ENCODE data around the gene UROC1.

UROC1 gene

GRCh38 chr3:126542340-126543241, 25.0 kb upstream of the UROC1 start:
- H3K36me3 ChIP-seq (ENCODE audit: insufficient read depth, low read length), result no peaks in the 10 kb centered on the region
- peaks cover 50% of the 10 kb centered on the region for H3K4me1 ChIP-seq (ENCODE audit: insufficient read depth, low read length, poor library complexity, severe bottlenecking)
- H3K9ac ChIP-seq (ENCODE audit: low read depth, low read length, poor library complexity, severe bottlenecking), result no peak overlapping the region
- no peak overlapping the region for H2AFZ ChIP-seq (ENCODE audit: low read length)
- H3K4me2 ChIP-seq (ENCODE audit: low read depth, low read length, poor library complexity, severe bottlenecking), result no peak overlapping the region
- no peaks in the 10 kb centered on the region for H3K79me2 ChIP-seq (ENCODE audit: insufficient read depth, low read length)
- no peaks in the 10 kb centered on the region for H4K20me1 ChIP-seq (ENCODE audit: insufficient read depth, low read length, poor library complexity, severe bottlenecking)
- no peaks in the 10 kb centered on the region for H3K9me3 ChIP-seq (ENCODE audit: insufficient read depth, low read depth, low read length)
- H3F3A ChIP-seq (ENCODE audit: low read depth), result peaks cover 6% of the 10 kb centered on the region; the same call in 1 of the 2 replicates
- no peak for TF ChIP-seq EZH2phosphoT487 (IDR thresholded peaks at IDR 0.05; ENCODE audit: borderline replicate concordance)
- TF ChIP-seq, protein P1, sequence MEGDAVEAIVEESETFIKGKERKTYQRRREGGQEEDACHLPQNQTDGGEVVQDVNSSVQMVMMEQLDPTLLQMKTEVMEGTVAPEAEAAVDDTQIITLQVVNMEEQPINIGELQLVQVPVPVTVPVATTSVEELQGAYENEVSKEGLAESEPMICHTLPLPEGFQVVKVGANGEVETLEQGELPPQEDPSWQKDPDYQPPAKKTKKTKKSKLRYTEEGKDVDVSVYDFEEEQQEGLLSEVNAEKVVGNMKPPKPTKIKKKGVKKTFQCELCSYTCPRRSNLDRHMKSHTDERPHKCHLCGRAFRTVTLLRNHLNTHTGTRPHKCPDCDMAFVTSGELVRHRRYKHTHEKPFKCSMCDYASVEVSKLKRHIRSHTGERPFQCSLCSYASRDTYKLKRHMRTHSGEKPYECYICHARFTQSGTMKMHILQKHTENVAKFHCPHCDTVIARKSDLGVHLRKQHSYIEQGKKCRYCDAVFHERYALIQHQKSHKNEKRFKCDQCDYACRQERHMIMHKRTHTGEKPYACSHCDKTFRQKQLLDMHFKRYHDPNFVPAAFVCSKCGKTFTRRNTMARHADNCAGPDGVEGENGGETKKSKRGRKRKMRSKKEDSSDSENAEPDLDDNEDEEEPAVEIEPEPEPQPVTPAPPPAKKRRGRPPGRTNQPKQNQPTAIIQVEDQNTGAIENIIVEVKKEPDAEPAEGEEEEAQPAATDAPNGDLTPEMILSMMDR (conservative IDR thresholded peaks at IDR 0.05; ENCODE audit: low read length), result no peak
- H3K4me3 ChIP-seq (ENCODE audit: low read length, poor library complexity, severe bottlenecking), result no peak overlapping the region
- H3K9me2 ChIP-seq (replicated peaks; ENCODE audit: low read depth, low read length), result no peaks in the 10 kb centered on the region
- no peaks in the 10 kb centered on the region for H3K27me3 ChIP-seq (ENCODE audit: insufficient read depth, low read length, poor library complexity, severe bottlenecking)

GRCh38 chr3:126541628-126542339, 24.2 kb upstream of the UROC1 start:
- TF ChIP-seq EZH2phosphoT487 (IDR thresholded peaks at IDR 0.05; ENCODE audit: borderline replicate concordance), result no peak
- Histone ChIP-seq H3F3A (ENCODE audit: low read depth) (peaks cover 6% of the 10 kb centered on the region; the same call in 1 of the 2 replicates), H2AFZ (ENCODE audit: low read length) (no peak overlapping the region), H4K20me1 (ENCODE audit: insufficient read depth, low read length, poor library complexity, severe bottlenecking) (no peaks in the 10 kb centered on the region), H3K27me3 (ENCODE audit: insufficient read depth, low read length, poor library complexity, severe bottlenecking) (no peaks in the 10 kb centered on the region), H3K9ac (ENCODE audit: low read depth, low read length, poor library complexity, severe bottlenecking) (peak overlapping the region; percentile 61), H3K9me3 (ENCODE audit: insufficient read depth, low read depth, low read length) (no peaks in the 10 kb centered on the region), H3K36me3 (ENCODE audit: insufficient read depth, low read length) (no peaks in the 10 kb centered on the region), H3K4me1 (ENCODE audit: insufficient read depth, low read length, poor library complexity, severe bottlenecking) (peaks cover 58% of the 10 kb centered on the region), H3K79me2 (ENCODE audit: insufficient read depth, low read length) (no peaks in the 10 kb centered on the region), H3K4me2 (ENCODE audit: low read depth, low read length, poor library complexity, severe bottlenecking) (peak overlapping the region; percentile 43), H3K4me3 (ENCODE audit: low read length, poor library complexity, severe bottlenecking) (no peak overlapping the region), H3K9me2 (replicated peaks; ENCODE audit: low read depth, low read length) (no peaks in the 10 kb centered on the region)

GRCh38 chr3:126540951-126541627, 23.5 kb upstream of the UROC1 start:
- no peaks in the 10 kb centered on the region for H3K9me2 ChIP-seq (replicated peaks; ENCODE audit: low read depth, low read length)
- H4K20me1 ChIP-seq (ENCODE audit: insufficient read depth, low read length, poor library complexity, severe bottlenecking), result no peaks in the 10 kb centered on the region
- no peaks in the 10 kb centered on the region for H3K36me3 ChIP-seq (ENCODE audit: insufficient read depth, low read length)
- no peaks in the 10 kb centered on the region for H3K27me3 ChIP-seq (ENCODE audit: insufficient read depth, low read length, poor library complexity, severe bottlenecking)
- H3K79me2 ChIP-seq (ENCODE audit: insufficient read depth, low read length), result no peaks in the 10 kb centered on the region
- TF ChIP-seq EZH2phosphoT487 (IDR thresholded peaks at IDR 0.05; ENCODE audit: borderline replicate concordance), result no peak
- TF ChIP-seq, protein P1 (conservative IDR thresholded peaks at IDR 0.05; ENCODE audit: low read length), result no peak
- peaks cover 60% of the 10 kb centered on the region for H3K4me1 ChIP-seq (ENCODE audit: insufficient read depth, low read length, poor library complexity, severe bottlenecking)
- H3F3A ChIP-seq (ENCODE audit: low read depth), result peaks cover 6% of the 10 kb centered on the region; the same call in 1 of the 2 replicates
- H3K4me3 ChIP-seq (ENCODE audit: low read length, poor library complexity, severe bottlenecking), result peak overlapping the region; percentile 21
- no peaks in the 10 kb centered on the region for H3K9me3 ChIP-seq (ENCODE audit: insufficient read depth, low read depth, low read length)
- H2AFZ ChIP-seq (ENCODE audit: low read length), result no peak overlapping the region
- H3K9ac ChIP-seq (ENCODE audit: low read depth, low read length, poor library complexity, severe bottlenecking), result peak overlapping the region; percentile 61
- H3K4me2 ChIP-seq (ENCODE audit: low read depth, low read length, poor library complexity, severe bottlenecking), result peak overlapping the region; percentile 43

Measured in Loucy (cell line).